Activated naive CD4-positive, alpha-beta T cell treated with anti-CD3 and anti-CD28 coated beads, Interleukin-2, amount 50 U/mL, for 72 hours (primary cell): ENCODE results near the gene TUBE1. TPM values are rescaled to one million over a fixed set of nuclear protein-coding genes. Genes with fewer than 3 reads are reported as not detected.
"Not testable (repeated sequence)": the region's sequence is repeated elsewhere in the genome, so short reads cannot be mapped to it uniquely, and the experiment has no call there.

Source experiments
- ATAC-seq, 2 donors: fragments of 150-1000 bp; cut with Tn5 transposase; 2 replicates each; pipeline ENCODE4 v1.10.0; 2021; ENCODE audit warnings: mild to moderate bottlenecking in 2 of 2, moderate library complexity in 2 of 2
- DNase-seq, 2 donors: peaks; one replicate each; pipeline ENCODE4 v3.0.0; 2021 to 2022; ENCODE audit warnings: low spot score in 2 of 2
- H3K27ac Mint-ChIP-seq, 2 donors: one replicate each; pipeline ENCODE4 v1.8.0; 2022; ENCODE audit warnings: mild to moderate bottlenecking in 2 of 2, mixed read lengths in 2 of 2
- H3K36me3 Mint-ChIP-seq, 2 donors: one replicate each; pipeline ENCODE4 v1.8.0; 2022; ENCODE audit warnings: mixed read lengths in 2 of 2
- H3K9me3 Mint-ChIP-seq, 2 donors: one replicate each; pipeline ENCODE4 v1.8.0; 2022; ENCODE audit warnings: mixed read lengths in 2 of 2
- total RNA-seq, 2 donors: library from RNA; stranded (reverse); gene quantifications; one replicate each; pipeline ENCODE4 v1.2.3, GENCODE V29; 2022

Gene TUBE1
- total RNA-seq, result 10 to 100 TPM; 16.4 to 26.9 TPM

- DNase-seq (peak; percentile 80 to 86), ATAC-seq (peak; percentile 96)
- H3K9me3 Mint-ChIP-seq, result no peaks in the 10 kb centered on the region
- no peaks in the 10 kb centered on the region for H3K36me3 Mint-ChIP-seq
- H3K27ac Mint-ChIP-seq, result no peak within 1 kb of the TSS
These were observed at the start of gene TUBE1, which contains the start of gene FAM229B for GRCh38 chr6:112087136-112087911. TUBE1 (minus strand) TSS chr6:112087482; CDS start chr6:112087434, 48 bp downstream. FAM229B (plus strand) TSS chr6:112087591; CDS start chr6:112099284, 11,693 bp downstream.

- Mint-ChIP-seq H3K9me3 (no peaks in the 10 kb centered on the region), H3K36me3 (no peaks in the 10 kb centered on the region), H3K27ac (no peak overlapping the region)
- ATAC-seq (no peak), DNase-seq (no peak)
These were observed 43.6 kb upstream of the TUBE1 start for GRCh38 chr6:112130878-112131277.

DNA sequence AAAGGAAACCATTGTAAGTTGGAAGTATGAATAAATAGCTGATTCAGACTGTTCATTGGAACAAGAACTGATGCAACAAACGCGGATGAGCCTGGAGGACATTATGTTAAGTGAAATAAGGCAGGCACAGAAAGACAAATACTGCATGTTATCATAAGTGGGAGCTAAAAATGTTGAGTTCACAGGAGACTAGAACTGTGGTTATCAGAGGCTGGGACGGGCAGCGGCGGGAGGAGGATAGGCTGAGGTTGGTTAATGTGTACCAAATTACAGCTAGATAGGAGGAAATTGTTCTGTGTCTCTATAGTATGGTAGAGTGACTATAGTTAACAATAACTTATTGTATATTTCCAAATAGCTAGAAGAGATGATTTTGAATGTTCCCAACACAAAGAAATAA, 40.9 kb upstream of the TUBE1 start:
- H3K36me3 Mint-ChIP-seq, result no peaks in the 10 kb centered on the region
- no peak overlapping the region for H3K27ac Mint-ChIP-seq
- no peaks in the 10 kb centered on the region for H3K9me3 Mint-ChIP-seq
- no peak for ATAC-seq
- no peak for DNase-seq

GRCh38 chr6:112123982-112124381, 36.7 kb upstream of the TUBE1 start:
- Mint-ChIP-seq H3K27ac (no peak overlapping the region), H3K9me3 (no peaks in the 10 kb centered on the region), H3K36me3 (no peaks in the 10 kb centered on the region)
- no peak for DNase-seq
- no peak for ATAC-seq

- ATAC-seq (no peak), DNase-seq (no peak)
- H3K9me3 Mint-ChIP-seq, result no peaks in the 10 kb centered on the region
- peak overlapping the region in 1 of 2 donors; percentile 13 for H3K27ac Mint-ChIP-seq
- no peaks in the 10 kb centered on the region for H3K36me3 Mint-ChIP-seq
These were observed 35.5 kb upstream of the TUBE1 start for GRCh38 chr6:112122756-112123155.

- ATAC-seq (no peak), DNase-seq (no peak)
- no peak overlapping the region for H3K27ac Mint-ChIP-seq
- H3K36me3 Mint-ChIP-seq, result no peaks in the 10 kb centered on the region
- H3K9me3 Mint-ChIP-seq, result no peaks in the 10 kb centered on the region
These were observed 30.8 kb upstream of the TUBE1 start for GRCh38 chr6:112118034-112118433.

- ATAC-seq (peak; percentile 67 to 89), DNase-seq (no peak)
- Mint-ChIP-seq H3K27ac (peak overlapping the region in 1 of 2 donors; percentile 78), H3K9me3 (no peaks in the 10 kb centered on the region), H3K36me3 (no peaks in the 10 kb centered on the region)
These were observed 30.3 kb upstream of the TUBE1 start for GRCh38 chr6:112117554-112117953.

DNA sequence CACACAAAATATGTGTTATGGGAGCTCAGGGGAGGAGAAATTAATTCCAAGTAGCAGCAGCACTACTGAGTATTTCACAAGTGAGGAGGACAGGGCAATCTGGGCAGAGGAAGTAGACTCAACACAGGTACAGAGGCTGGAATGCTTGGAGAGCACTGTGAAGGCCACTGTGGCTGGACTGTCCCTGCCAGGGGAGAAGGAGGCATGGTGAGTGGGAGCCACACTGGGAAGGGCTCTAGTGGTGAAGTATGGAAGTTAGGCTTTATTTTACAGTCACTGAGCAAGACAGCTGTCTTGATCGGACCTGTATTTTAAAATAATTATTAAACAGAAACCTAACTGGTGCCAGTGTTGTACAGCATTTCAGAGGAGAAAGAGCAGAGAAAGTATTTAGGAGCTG, 28.9 kb upstream of the TUBE1 start:
- DNase-seq, result no peak
- ATAC-seq, result no peak
- Mint-ChIP-seq H3K36me3 (no peaks in the 10 kb centered on the region), H3K9me3 (no peaks in the 10 kb centered on the region), H3K27ac (no peak overlapping the region)

GRCh38 chr6:112114577-112115223, 27.4 kb upstream of the TUBE1 start:
- no peak for ATAC-seq
- no peak overlapping the region for H3K27ac Mint-ChIP-seq
- no peaks in the 10 kb centered on the region for H3K9me3 Mint-ChIP-seq
- no peaks in the 10 kb centered on the region for H3K36me3 Mint-ChIP-seq
- no peak for DNase-seq

DNA sequence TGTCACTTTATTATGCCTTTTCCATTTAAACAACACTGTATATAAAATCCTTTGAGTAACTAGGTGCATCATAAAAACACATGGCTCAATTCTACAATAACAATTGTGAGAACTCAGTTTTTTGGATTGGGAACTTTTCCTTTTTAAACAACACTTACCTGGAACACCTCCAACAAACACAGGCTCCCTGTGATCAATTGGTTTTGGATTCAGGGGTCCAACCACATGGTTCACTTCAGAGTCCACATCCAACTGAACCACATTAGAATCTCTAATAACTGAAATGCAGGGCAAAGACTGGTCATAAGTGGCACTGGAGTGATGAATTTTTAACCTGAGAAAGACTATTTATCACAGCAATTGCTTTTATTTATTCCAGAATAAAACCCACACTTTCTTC, 26.6 kb upstream of the TUBE1 start:
- no peaks in the 10 kb centered on the region for H3K9me3 Mint-ChIP-seq
- ATAC-seq (no peak), DNase-seq (no peak)
- no peak overlapping the region for H3K27ac Mint-ChIP-seq
- H3K36me3 Mint-ChIP-seq, result no peaks in the 10 kb centered on the region

DNA sequence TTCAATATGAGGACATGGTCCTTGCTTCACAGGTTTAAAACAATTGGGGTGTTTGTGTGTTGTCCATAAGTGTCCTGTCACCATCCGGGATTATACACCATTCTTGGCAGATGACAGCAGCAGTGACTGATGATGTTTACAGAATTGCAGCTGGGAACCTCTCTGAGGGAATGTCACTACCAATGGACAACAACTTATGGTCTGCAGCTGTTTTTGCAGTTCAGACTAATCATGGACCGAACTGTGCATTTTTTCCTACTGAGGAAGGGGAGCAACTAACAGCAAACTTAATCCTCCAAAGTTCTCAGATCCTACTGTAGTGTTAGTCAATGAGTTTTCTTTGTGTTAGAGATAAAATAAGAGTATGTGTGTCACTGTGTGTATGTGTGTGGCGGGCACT, 26.1 kb upstream of the TUBE1 start:
- ATAC-seq (no peak), DNase-seq (no peak)
- H3K36me3 Mint-ChIP-seq, result no peaks in the 10 kb centered on the region
- H3K27ac Mint-ChIP-seq, result no peak overlapping the region
- H3K9me3 Mint-ChIP-seq, result no peaks in the 10 kb centered on the region

- DNase-seq (no peak), ATAC-seq (no peak)
- Mint-ChIP-seq H3K9me3 (peaks cover 5 to 10% of the 10 kb centered on the region in 2 donors), H3K36me3 (peaks cover 0 to 6% of the 10 kb centered on the region in 2 donors), H3K27ac (no peak overlapping the region)
These were observed 22.0 kb upstream of the TUBE1 start for GRCh38 chr6:112109262-112109661.

DNA sequence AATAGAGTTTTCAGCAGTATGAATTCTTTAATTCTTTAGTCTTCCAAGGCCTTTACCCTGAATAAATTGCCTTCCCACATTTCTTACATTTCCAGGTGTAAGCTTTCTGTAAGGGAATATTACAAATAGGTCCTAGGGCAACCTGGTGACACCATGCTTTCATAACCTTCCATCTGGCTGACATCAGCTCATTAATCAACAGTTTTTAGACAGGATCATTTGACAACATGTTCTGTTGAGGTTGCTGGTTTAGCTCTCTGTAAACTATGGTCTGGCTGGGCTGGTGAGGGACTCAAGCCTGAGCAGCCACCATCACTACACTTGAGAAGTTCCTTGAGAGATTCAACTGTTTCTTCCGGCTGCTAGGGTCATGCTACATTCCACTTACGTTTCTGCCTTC, 19.3 kb upstream of the TUBE1 start:
- peaks cover 0 to 11% of the 10 kb centered on the region in 2 donors for H3K36me3 Mint-ChIP-seq
- DNase-seq (no peak), ATAC-seq (no peak)
- H3K9me3 Mint-ChIP-seq, result peaks cover 5 to 10% of the 10 kb centered on the region in 2 donors
- no peak overlapping the region for H3K27ac Mint-ChIP-seq

GRCh38 chr6:112106026-112106425, 18.7 kb upstream of the TUBE1 start:
- not testable (repeated sequence) for DNase-seq, H3K9me3 Mint-ChIP-seq, H3K27ac Mint-ChIP-seq, ATAC-seq
- peaks cover 0 to 11% of the 10 kb centered on the region in 2 donors for H3K36me3 Mint-ChIP-seq

GRCh38 chr6:112100561-112100960, 13.3 kb upstream of the TUBE1 start:
- peaks cover 5 to 10% of the 10 kb centered on the region in 2 donors for H3K9me3 Mint-ChIP-seq
- H3K27ac Mint-ChIP-seq, result no peak overlapping the region
- H3K36me3 Mint-ChIP-seq, result peaks cover 0 to 11% of the 10 kb centered on the region in 2 donors
- ATAC-seq (no peak), DNase-seq (no peak)

GRCh38 chr6:112096901-112097300, 9.6 kb upstream of the TUBE1 start:
- H3K27ac Mint-ChIP-seq, result no peak overlapping the region
- ATAC-seq, result no peak
- no peak for DNase-seq
- no peaks in the 10 kb centered on the region for H3K9me3 Mint-ChIP-seq
- no peaks in the 10 kb centered on the region for H3K36me3 Mint-ChIP-seq

- ATAC-seq (no peak), DNase-seq (no peak)
- no peaks in the 10 kb centered on the region for H3K36me3 Mint-ChIP-seq
- H3K27ac Mint-ChIP-seq, result no peak overlapping the region
- no peaks in the 10 kb centered on the region for H3K9me3 Mint-ChIP-seq
These were observed 634 bp upstream of the TUBE1 start for GRCh38 chr6:112087916-112088315.

DNA sequence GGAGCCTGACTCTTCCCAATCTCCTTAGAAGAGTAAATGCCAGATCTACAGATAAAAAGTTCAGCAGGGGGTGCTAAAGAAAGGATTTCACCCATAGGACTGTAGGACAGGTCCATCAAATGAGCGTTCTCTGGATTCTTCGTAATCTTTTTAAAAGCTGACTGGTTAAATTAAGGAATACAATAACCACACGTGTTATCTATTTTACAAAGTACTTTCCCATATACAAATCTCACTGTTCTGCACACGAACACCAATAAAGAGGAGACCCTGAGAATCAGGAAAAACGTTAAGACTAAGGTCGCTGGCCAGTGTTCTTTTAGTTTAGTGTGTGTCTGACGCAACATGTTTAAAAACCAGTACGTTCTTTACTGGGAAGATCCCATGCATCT, 542 bp downstream of the TUBE1 start:
- no peaks in the 10 kb centered on the region for H3K36me3 Mint-ChIP-seq
- DNase-seq, result peak in 1 of 2 donors; percentile 3
- H3K9me3 Mint-ChIP-seq, result no peaks in the 10 kb centered on the region
- no peak overlapping the region for H3K27ac Mint-ChIP-seq
- peak; percentile 44 to 53 for ATAC-seq
